SK-N-SH (cell line): ENCODE data around the gene TNFRSF14. TPM values are rescaled to one million over a fixed set of nuclear protein-coding genes. Genes with fewer than 3 reads are reported as not detected.

Source experiments
- CTCF ChIA-PET: fragments of 300-600, 350-600 bp; formaldehyde crosslinking; extraction: SDS; loops from one replicate; lab custom pipeline; 2021; lab: Yijun Ruan, JAX
- POLR2A ChIA-PET: fragments of 350-600 bp; sonication (Branson Sonifier 250); formaldehyde crosslinking; extraction: SDS; loops from one replicate; lab custom pipeline; 2020; ENCODE audit warnings: antibody characterized with exemption, inconsistent platforms; lab: Yijun Ruan, JAX
- DNase-seq: peaks from one replicate; pipeline ENCODE4 v3.0.0; 2012
- H2AFZ ChIP-seq: fragments of 200-600 bp; sonication (generic); 2 replicates; pipeline ENCODE4 v1.8.1; 2016; ENCODE audit warnings: antibody characterized with exemption, mild to moderate bottlenecking, low read depth
- H3F3A ChIP-seq: fragments of 200-600 bp; sonication (generic); replicated peaks from 2 replicates; pipeline ENCODE3; 2016; ENCODE audit warnings: antibody characterized with exemption, mild to moderate bottlenecking; ENCODE audit not compliant: insufficient read depth
- H3K27ac ChIP-seq, 2 experiments: fragments of 200-500 bp in 1 of 2; fragments of 200-600 bp in 1 of 2; sonication (Bioruptor generic) in 1 of 2; sonication (generic), shearing (Covaris generic) in 1 of 2; 2 replicates each; pipeline versions ENCODE4 v1.5.1 to v1.6.1; 2014 to 2016; ENCODE audit warnings: low read depth in 2 of 2, inconsistent platforms in 1 of 2, low read length in 1 of 2, mild to moderate bottlenecking in 1 of 2, mixed read lengths in 1 of 2
- H3K27me3 ChIP-seq: fragments of 200-600 bp; sonication (generic), shearing (Covaris generic); 2 replicates; pipeline ENCODE4 v1.6.1; 2016; ENCODE audit warnings: mixed run types; ENCODE audit not compliant: insufficient read depth
- H3K36me3 ChIP-seq, 2 experiments: fragments of 200-500 bp in 1 of 2; fragments of 200-600 bp in 1 of 2; sonication (Bioruptor generic) in 1 of 2; sonication (generic) in 1 of 2; replicated peaks in 1 of 2; 2 replicates each; pipeline versions ENCODE3 to v1.5.1; 2014 to 2016; ENCODE audit warnings: low read length in 1 of 2, mild to moderate bottlenecking in 1 of 2; ENCODE audit not compliant: insufficient read depth in 2 of 2, control insufficient read depth in 1 of 2
- H3K4me1 ChIP-seq, 2 experiments: fragments of 200-500 bp in 1 of 2; fragments of 200-600 bp in 1 of 2; sonication (Bioruptor generic) in 1 of 2; sonication (generic), shearing (Covaris generic) in 1 of 2; 2 replicates each; pipeline versions ENCODE4 v1.5.1 to v1.6.1; 2014 to 2016; ENCODE audit warnings: low read depth in 1 of 2, low read length in 1 of 2, mixed run types in 1 of 2; ENCODE audit not compliant: insufficient read depth in 2 of 2, control insufficient read depth in 1 of 2
- H3K4me2 ChIP-seq: fragments of 200-600 bp; sonication (generic), shearing (Covaris generic); 2 replicates; pipeline ENCODE4 v1.6.1; 2017; ENCODE audit warnings: mixed run types
- H3K4me3 ChIP-seq, 2 experiments: fragments of 200-500 bp in 1 of 2; fragments of 200-600 bp in 1 of 2; sonication (Bioruptor generic) in 1 of 2; sonication (generic), shearing (Covaris generic) in 1 of 2; 2 replicates each; pipeline versions ENCODE4 v1.5.1 to v1.8.1; 2014 to 2016; ENCODE audit warnings: low read depth in 2 of 2, inconsistent platforms in 1 of 2, low read length in 1 of 2, mild to moderate bottlenecking in 1 of 2, mixed read lengths in 1 of 2, moderate library complexity in 1 of 2
- H3K79me2 ChIP-seq: fragments of 200-600 bp; sonication (generic); 2 replicates; pipeline ENCODE4 v1.8.1; 2017; ENCODE audit warnings: mild to moderate bottlenecking; ENCODE audit not compliant: insufficient read depth
- H3K9ac ChIP-seq: fragments of 200-600 bp; sonication (generic); 2 replicates; pipeline ENCODE4 v1.6.1; 2017; ENCODE audit warnings: mixed run types
- H3K9me2 ChIP-seq: fragments of 200-600 bp; sonication (generic); 2 replicates; pipeline ENCODE4 v1.6.1; 2017; ENCODE audit warnings: mixed run types
- H3K9me3 ChIP-seq: fragments of 200-600 bp; sonication (generic); 2 replicates; pipeline ENCODE4 v1.6.1; 2017; ENCODE audit warnings: mixed run types, mild to moderate bottlenecking, moderate library complexity
- H4K20me1 ChIP-seq: fragments of 200-600 bp; sonication (generic); 2 replicates; pipeline ENCODE4 v1.6.1; 2017; ENCODE audit warnings: mild to moderate bottlenecking, mixed run types; ENCODE audit not compliant: insufficient read depth
- EP300 ChIP-seq, 2 experiments: IDR thresholded peaks; 2 replicates each; pipeline versions ENCODE4 v1.4.0 to v1.6.1; 2012; ENCODE audit warnings: borderline replicate concordance in 1 of 2, low read depth in 1 of 2, low read length in 1 of 2
- EZH2phosphoT487 ChIP-seq: fragments of 200-600 bp; sonication (generic); IDR thresholded peaks from 2 replicates; pipeline ENCODE4 v1.6.1; 2017; ENCODE audit warnings: low read depth, mixed run types, mild to moderate bottlenecking, antibody characterized with exemption, moderate library complexity, borderline replicate concordance
- FOXJ3 ChIP-seq: sonication (generic); formaldehyde crosslinking; IDR thresholded peaks from 2 replicates; pipeline ENCODE4 v1.5.1; 2020; ENCODE audit warnings: mild to moderate bottlenecking, missing genetic modification reagents
- GABPA ChIP-seq: IDR thresholded peaks from 2 replicates; pipeline ENCODE4 v1.4.0; 2012; ENCODE audit warnings: low read depth, mild to moderate bottlenecking
- GATA2 ChIP-seq: sonication (generic); formaldehyde crosslinking; IDR thresholded peaks from 2 replicates; pipeline ENCODE4 v1.5.0; 2020; ENCODE audit warnings: mild to moderate bottlenecking, missing genetic modification reagents
- IRF3 ChIP-seq: fragments of 150-350 bp; IDR thresholded peaks from 2 replicates; pipeline ENCODE4 v1.6.1; 2016; ENCODE audit warnings: mild to moderate bottlenecking, low read depth, low read length
- MEF2A ChIP-seq: IDR thresholded peaks from 2 replicates; pipeline ENCODE4 v1.4.0; 2012; ENCODE audit warnings: low read depth, borderline replicate concordance
- MXI1 ChIP-seq: IDR thresholded peaks from 2 replicates; pipeline ENCODE4 v1.6.1; 2012; ENCODE audit warnings: mild to moderate bottlenecking, low read depth, low read length, improper control_type of control experiment
- NRF1 ChIP-seq: IDR thresholded peaks from 2 replicates; pipeline ENCODE4 v1.6.1; 2012; ENCODE audit warnings: low read depth, mild to moderate bottlenecking, low read length
- POLR2AphosphoS5 ChIP-seq: IDR thresholded peaks from 2 replicates; pipeline ENCODE4 v1.6.1; 2012; ENCODE audit warnings: low read depth, low read length
- RAD21 ChIP-seq: IDR thresholded peaks from 2 replicates; pipeline ENCODE4 v1.6.1; 2012; ENCODE audit warnings: mild to moderate bottlenecking, low read length
- RCOR1 ChIP-seq: fragments of 150-350 bp; IDR thresholded peaks from 2 replicates; pipeline ENCODE4 v1.6.1; 2017; ENCODE audit warnings: antibody characterized with exemption, low read length
- REST ChIP-seq: IDR thresholded peaks from 2 replicates; pipeline ENCODE4 v1.6.1; 2012; ENCODE audit warnings: mild to moderate bottlenecking, low read depth, low read length, moderate library complexity
- RFX5 ChIP-seq: IDR thresholded peaks from 2 replicates; pipeline ENCODE4 v1.6.1; 2012; ENCODE audit warnings: mild to moderate bottlenecking, improper control_type of control experiment, low read length
- RXRA ChIP-seq: IDR thresholded peaks from 2 replicates; pipeline ENCODE4 v1.4.0; 2012; ENCODE audit warnings: low read depth, mild to moderate bottlenecking, borderline replicate concordance
- SIN3A ChIP-seq: IDR thresholded peaks from 2 replicates; pipeline ENCODE4 v1.6.1; 2012; ENCODE audit warnings: low read depth, mild to moderate bottlenecking, low read length, moderate library complexity, borderline replicate concordance
- TCF12 ChIP-seq: IDR thresholded peaks from 2 replicates; pipeline ENCODE4 v1.4.0; 2012
- TEAD4 ChIP-seq: IDR thresholded peaks from 2 replicates; pipeline ENCODE4 v1.4.0; 2012; ENCODE audit warnings: mild to moderate bottlenecking, borderline replicate concordance; ENCODE audit not compliant: insufficient read depth
- USF1 ChIP-seq: IDR thresholded peaks from 2 replicates; pipeline ENCODE4 v1.4.0; 2012; ENCODE audit warnings: low read depth, borderline replicate concordance
- WGBS: methylation state at CpG from one replicate; pipeline ENCODE4 v1.1.6; 2017; ENCODE audit warnings: low lambda C conversion rate; 5-methylcytosine and 5-hydroxymethylcytosine counted together
- polyA plus RNA-seq, 3 experiments: library from polyadenylated mRNA; depleted of rRNA; stranded (reverse); fragments of >200 nt; gene quantifications; 2 replicates each; pipeline ENCODE4 v1.2.3, GENCODE V29; 2012

The TNFRSF14 gene
- polyA plus RNA-seq, 1 of the 3 experiments (the other 2 are of a cell fraction): 0.28 TPM

GRCh38 chr1:2555634-2556276 lies 416 bp upstream of the TNFRSF14 start:
- no peak overlapping the region for H3K4me3 ChIP-seq
- no peaks in the 10 kb centered on the region for H3F3A ChIP-seq
- H3K4me1 ChIP-seq: peaks cover 0 to 4% of the 10 kb centered on the region in 2 experiments; a peak in 1 of 4 replicates
- H3K9ac ChIP-seq: no peak overlapping the region
- no peaks in the 10 kb centered on the region for H3K36me3 ChIP-seq
- no peaks in the 10 kb centered on the region for H3K79me2 ChIP-seq
- no peak for TF ChIP-seq TCF12
- no peak for TF ChIP-seq SIN3A
- no peak for TF ChIP-seq NRF1
- TF ChIP-seq FOXJ3 (CRISPR knock-in tag): no peak
- no peak for TF ChIP-seq RFX5
- TF ChIP-seq RAD21: no peak
- no peak for TF ChIP-seq GABPA
- TF ChIP-seq EZH2phosphoT487: no peak
- no peak for TF ChIP-seq RXRA
- TF ChIP-seq IRF3: no peak
- TF ChIP-seq EP300 (IDR thresholded peaks at IDR 0.05; ENCODE audit: borderline replicate concordance in 1 of 2, low read depth in 1 of 2, low read length in 1 of 2): no peak
- TF ChIP-seq GATA2 (CRISPR knock-in tag): no peak
- no peak for TF ChIP-seq MEF2A
- no peak for TF ChIP-seq TEAD4
- TF ChIP-seq REST: no peak
- no peak for TF ChIP-seq MXI1
- no peak for TF ChIP-seq POLR2AphosphoS5
- no peak for TF ChIP-seq USF1
- TF ChIP-seq RCOR1: no peak
- H2AFZ ChIP-seq: no peak overlapping the region; the same call in 1 of the 2 replicates
- WGBS: 56% methylated on average over 9 of the region's 26 CpGs
- ChIA-PET CTCF (interaction anchor here (1.6 to 3.3 kb wide), 5 partner anchors 8 to 231 kb away, joined by 6 to 16 read pairs (median 12); no protein-coding TSS in a partner anchor), POLR2A (no interaction called here)
- H4K20me1 ChIP-seq: no peaks in the 10 kb centered on the region
- H3K27me3 ChIP-seq: no peaks in the 10 kb centered on the region
- no peak overlapping the region; the same call in 1 of the 2 replicates for H3K4me2 ChIP-seq
- H3K27ac ChIP-seq: no peak overlapping the region
- no peak for DNase-seq
- H3K9me3 ChIP-seq: no peaks in the 10 kb centered on the region
- H3K9me2 ChIP-seq: no peaks in the 10 kb centered on the region
